CD14-positive monocyte (primary cell): ENCODE measurements around the gene AGAP1. TPM values are rescaled to one million over a fixed set of nuclear protein-coding genes. Genes with fewer than 3 reads are reported as not detected.

Experiments
- DNase-seq, 3 donors: peaks; one replicate each; pipeline ENCODE4 v3.0.0-alpha.2; 2011 to 2022
- H2AFZ ChIP-seq: 2 replicates; pipeline ENCODE4 v1.6.0; 2012; ENCODE audit warnings: mild to moderate bottlenecking, low read depth, low read length, inconsistent platforms; ENCODE audit not compliant: insufficient read depth, poor library complexity, severe bottlenecking
- H3K27ac ChIP-seq, 2 donors: 1 replicate in 1 of 2; 2 replicates in 1 of 2; pipeline ENCODE4 v1.5.1; 2012 to 2013; ENCODE audit warnings: low read length in 2 of 2, control low read depth in 1 of 2, inconsistent platforms in 1 of 2, low read depth in 1 of 2, mild to moderate bottlenecking in 1 of 2
- H3K27me3 ChIP-seq, 2 donors: one replicate each; pipeline versions ENCODE4 v1.6.0 to v1.6.1; 2011 to 2013; ENCODE audit warnings: low read length in 2 of 2; ENCODE audit not compliant: control insufficient read depth in 2 of 2, insufficient read depth in 2 of 2
- H3K36me3 ChIP-seq, 2 donors: replicated peaks in 1 of 2; 1 replicate in 1 of 2; 2 replicates in 1 of 2; pipeline versions ENCODE4 v1.5.1 to v1.6.1; 2012 to 2013; ENCODE audit warnings: low read length in 2 of 2, control low read depth in 1 of 2, inconsistent platforms in 1 of 2, mild to moderate bottlenecking in 1 of 2; ENCODE audit not compliant: insufficient read depth in 2 of 2, control insufficient read depth in 1 of 2
- H3K4me1 ChIP-seq, 2 donors: 1 replicate in 1 of 2; 2 replicates in 1 of 2; pipeline versions ENCODE4 v1.5.1 to v1.6.1; 2012 to 2013; ENCODE audit warnings: low read length in 2 of 2, control low read depth in 1 of 2, inconsistent platforms in 1 of 2, mild to moderate bottlenecking in 1 of 2, moderate library complexity in 1 of 2; ENCODE audit not compliant: insufficient read depth in 2 of 2, control insufficient read depth in 1 of 2
- H3K4me2 ChIP-seq: replicated peaks from 2 replicates; pipeline ENCODE3; 2012; ENCODE audit warnings: low read length, moderate library complexity, mild to moderate bottlenecking; ENCODE audit not compliant: poor library complexity, severe bottlenecking; ENCODE audit errors: extremely low read depth
- H3K4me3 ChIP-seq, 3 experiments: fragments of 200-600 bp in 1 of 3; sonication (generic) in 1 of 3; replicated peaks in 1 of 3; 1 replicate in 2 of 3; 2 replicates in 1 of 3; pipeline ENCODE4 v1.5.1; 2011 to 2013; ENCODE audit warnings: low read length in 3 of 3, mild to moderate bottlenecking in 3 of 3, control low read depth in 2 of 3, low read depth in 2 of 3, inconsistent platforms in 1 of 3, moderate library complexity in 1 of 3
- H3K79me2 ChIP-seq: 2 replicates; pipeline ENCODE4 v1.6.0; 2012; ENCODE audit warnings: mild to moderate bottlenecking, control low read depth, inconsistent platforms, low read length, moderate library complexity; ENCODE audit not compliant: insufficient read depth
- H3K9ac ChIP-seq: 2 replicates; pipeline ENCODE4 v1.6.0; 2017; ENCODE audit warnings: low read length, mild to moderate bottlenecking; ENCODE audit not compliant: insufficient read depth, poor library complexity, severe bottlenecking
- H3K9me3 ChIP-seq, 2 donors: replicated peaks in 1 of 2; 1 replicate in 1 of 2; 2 replicates in 1 of 2; pipeline versions ENCODE4 v1.5.1 to v1.6.1; 2012 to 2013; ENCODE audit warnings: low read length in 2 of 2, control low read depth in 1 of 2; ENCODE audit not compliant: control insufficient read depth in 1 of 2, insufficient read depth in 1 of 2
- H4K20me1 ChIP-seq: 2 replicates; pipeline ENCODE4 v1.6.0; 2012; ENCODE audit warnings: mild to moderate bottlenecking, low read length, control low read depth, moderate library complexity; ENCODE audit not compliant: insufficient read depth
- H3K27ac Mint-ChIP-seq, 7 donors: one replicate each; pipeline ENCODE4 v1.8.0; 2020; ENCODE audit warnings: mild to moderate bottlenecking in 7 of 7, mixed read lengths in 7 of 7, moderate library complexity in 6 of 7, inconsistent platforms in 2 of 7
- H3K27me3 Mint-ChIP-seq, 3 donors: one replicate each; pipeline ENCODE4 v1.8.0; 2021 to 2022; ENCODE audit warnings: low read depth in 3 of 3, mild to moderate bottlenecking in 3 of 3, mixed read lengths in 3 of 3, moderate library complexity in 3 of 3, inconsistent platforms in 1 of 3
- H3K36me3 Mint-ChIP-seq, 2 donors: one replicate each; pipeline ENCODE4 v1.8.0; 2020; ENCODE audit warnings: mixed read lengths in 2 of 2, inconsistent platforms in 1 of 2, mild to moderate bottlenecking in 1 of 2
- H3K4me1 Mint-ChIP-seq: one replicate; pipeline ENCODE4 v1.8.0; 2020; ENCODE audit warnings: mild to moderate bottlenecking, mixed read lengths
- H3K4me3 Mint-ChIP-seq, 2 donors: one replicate each; pipeline ENCODE4 v1.8.0; 2020; ENCODE audit warnings: mild to moderate bottlenecking in 2 of 2, mixed read lengths in 2 of 2, moderate library complexity in 1 of 2
- H3K9me3 Mint-ChIP-seq, 7 donors: one replicate each; pipeline ENCODE4 v1.8.0; 2020 to 2022; ENCODE audit warnings: mixed read lengths in 7 of 7, mild to moderate bottlenecking in 6 of 7, moderate library complexity in 6 of 7, inconsistent platforms in 2 of 7
- WGBS: methylation state at CpG from one replicate; pipeline ENCODE4 v1.1.5; 2013; ENCODE audit warnings: missing lambda C conversion rate; ENCODE audit not compliant: insufficient coverage; 5-methylcytosine and 5-hydroxymethylcytosine counted together
- intact Hi-C, 2 donors: fragments of 100-400 bp; cut with micrococcal nuclease; formaldehyde crosslinking; loops; one replicate each; pipeline versions ENCODE4 v1.15.0 to v1.15.1; 2023
- polyA plus RNA-seq, 3 donors: library from polyadenylated mRNA; depleted of rRNA in 1 of 3; unstranded in 2 of 3; stranded (reverse) in 1 of 3; fragments of 300-500 nt in 2 of 3; fragments of >200 nt in 1 of 3; fragmentation: Illumina TruSeq in 2 of 3; gene quantifications; 1 replicate in 2 of 3; 2 replicates in 1 of 3; pipeline ENCODE4 v1.2.3, GENCODE V29; 2012 to 2021
- TF ChIP-seq, protein P1 (sequence below): fragments of 200-600 bp; IDR thresholded peaks from one replicate; pipeline ENCODE4 v1.8.0; 2022; ENCODE audit warnings: antibody characterized with exemption, mild to moderate bottlenecking

Gene AGAP1
- polyA plus RNA-seq, 3 donors, result 0.12 TPM; not detected in 2

DNA sequence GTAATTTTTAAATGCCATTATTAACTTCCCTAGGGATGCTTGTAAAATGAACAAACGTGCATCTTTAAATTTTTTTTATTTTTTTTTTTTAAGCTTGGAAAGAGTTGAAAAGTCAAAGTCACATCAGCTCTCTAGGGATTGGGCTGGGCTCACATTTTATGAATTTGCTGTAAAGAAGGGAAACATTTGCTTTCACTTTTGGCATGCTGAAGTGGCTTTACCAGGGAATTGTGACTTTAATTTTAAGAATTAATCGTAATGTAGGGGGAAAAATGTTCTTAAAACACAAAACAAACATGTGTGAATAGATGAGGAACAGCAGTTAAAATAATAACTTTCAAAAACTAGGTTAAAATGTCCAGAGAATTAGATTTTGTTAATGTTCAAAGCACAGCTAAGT lies 123.0 kb downstream of the AGAP1 start:
- Mint-ChIP-seq H3K27me3 (peaks cover 0 to 8% (median 0%) of the 10 kb centered on the region in 3 donors), H3K4me3 (no peak overlapping the region), H3K4me1 (peaks cover 15% of the 10 kb centered on the region), H3K9me3 (peaks cover 0 to 2% (median 0%) of the 10 kb centered on the region in 7 donors), H3K27ac (no peak overlapping the region), H3K36me3 (no peaks in the 10 kb centered on the region)
- no peak for DNase-seq
- TF ChIP-seq, protein P1, sequence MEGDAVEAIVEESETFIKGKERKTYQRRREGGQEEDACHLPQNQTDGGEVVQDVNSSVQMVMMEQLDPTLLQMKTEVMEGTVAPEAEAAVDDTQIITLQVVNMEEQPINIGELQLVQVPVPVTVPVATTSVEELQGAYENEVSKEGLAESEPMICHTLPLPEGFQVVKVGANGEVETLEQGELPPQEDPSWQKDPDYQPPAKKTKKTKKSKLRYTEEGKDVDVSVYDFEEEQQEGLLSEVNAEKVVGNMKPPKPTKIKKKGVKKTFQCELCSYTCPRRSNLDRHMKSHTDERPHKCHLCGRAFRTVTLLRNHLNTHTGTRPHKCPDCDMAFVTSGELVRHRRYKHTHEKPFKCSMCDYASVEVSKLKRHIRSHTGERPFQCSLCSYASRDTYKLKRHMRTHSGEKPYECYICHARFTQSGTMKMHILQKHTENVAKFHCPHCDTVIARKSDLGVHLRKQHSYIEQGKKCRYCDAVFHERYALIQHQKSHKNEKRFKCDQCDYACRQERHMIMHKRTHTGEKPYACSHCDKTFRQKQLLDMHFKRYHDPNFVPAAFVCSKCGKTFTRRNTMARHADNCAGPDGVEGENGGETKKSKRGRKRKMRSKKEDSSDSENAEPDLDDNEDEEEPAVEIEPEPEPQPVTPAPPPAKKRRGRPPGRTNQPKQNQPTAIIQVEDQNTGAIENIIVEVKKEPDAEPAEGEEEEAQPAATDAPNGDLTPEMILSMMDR, result no peak
- Histone ChIP-seq H4K20me1 (no peaks in the 10 kb centered on the region), H3K4me1 (peaks cover 8 to 11% of the 10 kb centered on the region in 2 donors), H3K9ac (no peak overlapping the region), H3K9me3 (no peaks in the 10 kb centered on the region), H3K4me2 (no peak overlapping the region), H3K79me2 (no peaks in the 10 kb centered on the region), H3K4me3 (no peak overlapping the region), H3K27ac (no peak overlapping the region), H3K36me3 (no peaks in the 10 kb centered on the region), H2AFZ (no peak overlapping the region), H3K27me3 (no peaks in the 10 kb centered on the region)
- WGBS, result no CpG with 5 or more reads among the region's 2 CpGs
- intact Hi-C loops, result no loop called here

DNA sequence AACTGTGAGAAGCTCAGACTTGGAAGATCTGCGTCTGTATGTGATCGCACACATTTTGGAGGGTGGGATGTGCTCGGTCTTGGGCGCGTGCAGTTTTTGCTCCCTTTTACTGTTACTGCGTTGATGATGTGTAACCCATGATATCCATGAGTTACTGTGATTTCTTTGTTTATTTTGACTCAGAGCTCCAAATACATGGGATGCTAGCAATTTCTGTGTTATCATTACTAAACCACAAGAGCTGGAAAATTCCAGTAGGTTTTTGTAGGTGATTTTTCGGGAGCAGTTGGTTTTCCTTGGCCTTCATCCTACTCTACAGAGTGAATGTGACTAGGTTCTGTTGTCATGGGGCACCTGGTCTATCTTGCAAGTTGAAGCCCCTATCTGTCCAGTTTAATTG lies 124.2 kb downstream of the AGAP1 start:
- WGBS, result 100% methylated on average over 5 of the region's 7 CpGs
- peaks cover 0 to 3% (median 0%) of the 10 kb centered on the region in 7 donors for H3K9me3 Mint-ChIP-seq

More for the DNA sequence above, 124.2 kb downstream of the AGAP1 start:
- Histone ChIP-seq H3K27ac (no peak overlapping the region), H3K9ac (no peak overlapping the region), H3K79me2 (no peaks in the 10 kb centered on the region), H3K27me3 (no peaks in the 10 kb centered on the region), H3K4me3 (no peak overlapping the region), H3K4me2 (no peak overlapping the region), H4K20me1 (no peaks in the 10 kb centered on the region), H3K9me3 (no peaks in the 10 kb centered on the region), H3K36me3 (no peaks in the 10 kb centered on the region), H3K4me1 (peaks cover 8 to 11% of the 10 kb centered on the region in 2 donors), H2AFZ (no peak overlapping the region)
- peaks cover 15% of the 10 kb centered on the region for H3K4me1 Mint-ChIP-seq
- peaks cover 0 to 8% (median 3%) of the 10 kb centered on the region in 3 donors for H3K27me3 Mint-ChIP-seq
- DNase-seq, result no peak
- H3K4me3 Mint-ChIP-seq, result no peak overlapping the region
- H3K27ac Mint-ChIP-seq, result no peak overlapping the region
- intact Hi-C loops, result no loop called here
- no peaks in the 10 kb centered on the region for H3K36me3 Mint-ChIP-seq
- TF ChIP-seq, protein P1, result no peak
